ENCODE results near the gene KLHDC7A.
"Not testable (repeated sequence)": the region's sequence is repeated elsewhere in the genome, so short reads cannot be mapped to it uniquely, and the experiment has no call there.

KLHDC7A gene

GRCh38 chr1:18480315-18481189, at the start of gene KLHDC7A:
Gene KLHDC7A (plus strand): TSS chr1:18480930. CDS start chr1:18480982, 52 bp downstream.
- DNase-seq: no peak

GRCh38 chr1:18434041-18434440, 46.7 kb upstream of the KLHDC7A start:
- DNase-seq: no peak

GRCh38 chr1:18440385-18441226, 40.1 kb upstream of the KLHDC7A start:
- peak; percentile 61 for DNase-seq

DNA sequence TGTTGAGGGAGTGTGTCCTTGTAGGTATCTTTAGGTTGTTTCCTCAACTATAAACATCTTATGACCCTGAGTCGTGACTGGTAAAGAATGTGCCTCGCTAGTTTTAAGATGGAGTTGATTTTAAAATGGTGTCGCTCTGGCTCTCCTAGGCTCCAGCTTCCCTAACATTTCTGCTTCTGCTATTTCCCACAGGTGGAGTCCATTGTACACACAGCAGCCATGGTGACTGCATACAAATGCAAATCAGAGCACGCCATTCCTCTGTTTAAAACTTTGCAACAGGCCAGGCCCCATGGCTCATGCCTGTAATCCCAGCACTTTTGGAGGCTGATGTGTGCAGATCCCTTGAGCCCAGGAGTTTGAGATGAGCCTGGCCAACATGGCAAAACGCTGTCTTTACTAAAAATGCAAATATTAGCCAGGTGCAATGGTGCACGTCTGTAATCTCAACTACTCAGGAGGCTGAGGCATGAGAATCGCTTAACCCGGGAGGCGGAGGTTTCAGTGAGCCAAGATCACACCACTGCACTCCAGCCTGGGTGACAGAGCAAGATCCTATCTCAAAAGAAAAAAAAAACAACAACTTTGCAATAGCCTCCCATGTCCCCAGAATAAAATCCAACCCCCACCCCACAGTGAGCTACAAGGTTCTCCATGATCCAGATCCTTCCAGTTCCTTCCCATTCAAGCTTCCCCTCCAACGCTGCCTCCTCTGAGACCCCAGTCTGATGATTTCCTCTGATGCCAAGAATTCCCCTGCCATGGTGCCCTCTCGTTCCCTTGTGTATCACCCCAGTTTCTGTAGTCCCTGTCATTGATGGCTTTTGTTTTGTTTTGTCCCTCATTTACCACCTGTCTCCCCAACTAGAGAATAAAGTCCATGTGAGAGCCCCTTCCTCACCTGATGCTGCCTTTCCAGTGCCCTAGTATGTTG, 36.9 kb upstream of the KLHDC7A start:
- no peak for DNase-seq

DNA sequence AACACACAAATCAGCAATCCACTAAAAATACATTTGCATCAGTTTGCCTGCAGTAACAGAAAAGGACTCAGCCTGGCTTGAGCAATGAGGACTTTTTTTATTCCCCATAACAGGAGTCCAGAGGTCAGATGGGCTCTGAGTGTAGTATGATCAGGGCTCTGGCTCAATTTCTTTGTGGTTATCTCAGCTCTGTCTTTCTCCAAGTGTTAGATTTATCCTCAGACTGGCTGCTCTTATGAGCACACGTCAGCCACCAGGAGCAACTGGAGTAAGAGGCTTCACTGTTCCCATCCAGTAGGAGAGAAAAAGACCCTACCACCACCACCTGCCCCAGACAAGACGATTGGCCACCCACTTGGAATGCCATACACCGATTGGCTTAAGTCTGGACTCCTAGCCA, 36.2 kb upstream of the KLHDC7A start:
- DNase-seq: no peak

DNA sequence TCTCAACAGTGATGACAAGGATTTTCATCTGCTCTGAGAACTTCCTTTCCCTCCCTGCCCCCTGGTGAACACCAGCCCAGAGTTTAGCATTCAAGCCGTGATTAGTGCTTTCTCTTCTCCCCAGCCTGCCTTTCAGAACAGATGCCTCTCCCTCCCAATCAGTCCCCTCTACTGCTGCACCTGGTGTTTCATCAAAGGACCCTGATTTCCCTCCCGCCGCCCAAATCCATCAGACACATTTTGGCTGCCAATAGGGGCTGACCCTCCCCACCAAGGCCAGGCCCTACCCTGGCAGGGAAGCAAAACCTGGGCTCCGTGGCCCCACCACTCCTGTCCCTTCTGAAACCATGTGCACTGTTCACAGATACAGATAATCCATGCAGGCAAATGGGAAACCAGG, 34.0 kb upstream of the KLHDC7A start:
- DNase-seq: no peak

- no peak for DNase-seq
These were observed 33.1 kb upstream of the KLHDC7A start for GRCh38 chr1:18447509-18448220.

DNA sequence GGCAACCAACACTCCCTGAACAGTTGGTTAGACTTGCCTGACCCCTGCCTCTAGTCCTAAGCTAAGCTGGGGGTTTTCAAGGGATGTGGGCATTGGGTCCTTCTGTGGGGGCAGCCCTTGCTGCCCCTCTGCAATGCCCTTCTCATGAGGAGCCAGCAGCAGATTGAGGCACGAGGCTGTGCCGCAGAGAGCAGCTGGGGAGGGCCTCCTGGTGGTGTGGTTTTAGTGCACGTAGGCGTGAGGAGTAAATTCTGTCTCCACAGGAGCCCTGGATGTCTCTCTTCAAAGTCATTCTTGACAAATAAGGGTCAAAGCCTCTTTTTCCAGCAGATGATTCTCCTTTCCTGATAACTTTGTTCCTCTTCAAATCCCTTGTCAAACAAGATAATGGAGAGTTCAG, 31.8 kb upstream of the KLHDC7A start:
- DNase-seq: no peak

- peak; percentile 67 for DNase-seq
These were observed 28.2 kb upstream of the KLHDC7A start for GRCh38 chr1:18452550-18452949.

GRCh38 chr1:18458133-18459092, 22.3 kb upstream of the KLHDC7A start:
- no peak for DNase-seq

GRCh38 chr1:18461656-18462055, 19.1 kb upstream of the KLHDC7A start:
- DNase-seq: no peak

- not testable (repeated sequence) for DNase-seq
These were observed 18.2 kb upstream of the KLHDC7A start for GRCh38 chr1:18462517-18462916.

DNA sequence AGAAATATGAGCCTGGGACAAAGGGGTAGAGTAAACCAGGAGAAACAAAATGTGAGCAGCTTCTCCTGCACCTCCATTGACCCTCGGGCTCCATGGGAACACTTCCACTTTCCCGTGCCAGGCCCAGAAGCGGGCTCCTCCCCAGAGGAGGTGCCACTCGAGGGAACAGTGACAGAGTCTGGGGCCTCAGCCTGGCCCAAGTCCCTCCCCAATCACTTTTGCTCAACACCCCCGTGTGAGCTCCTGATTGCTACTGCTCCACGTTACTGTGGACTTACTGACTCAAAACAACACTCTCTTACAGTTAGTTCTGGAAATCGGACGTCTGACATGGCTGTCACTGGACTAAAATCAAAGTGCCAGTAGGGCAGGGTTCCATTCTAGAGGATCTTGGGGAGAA, 17.7 kb upstream of the KLHDC7A start:
- DNase-seq: no peak

GRCh38 chr1:18463984-18464664, 16.6 kb upstream of the KLHDC7A start:
- DNase-seq: no peak

DNA sequence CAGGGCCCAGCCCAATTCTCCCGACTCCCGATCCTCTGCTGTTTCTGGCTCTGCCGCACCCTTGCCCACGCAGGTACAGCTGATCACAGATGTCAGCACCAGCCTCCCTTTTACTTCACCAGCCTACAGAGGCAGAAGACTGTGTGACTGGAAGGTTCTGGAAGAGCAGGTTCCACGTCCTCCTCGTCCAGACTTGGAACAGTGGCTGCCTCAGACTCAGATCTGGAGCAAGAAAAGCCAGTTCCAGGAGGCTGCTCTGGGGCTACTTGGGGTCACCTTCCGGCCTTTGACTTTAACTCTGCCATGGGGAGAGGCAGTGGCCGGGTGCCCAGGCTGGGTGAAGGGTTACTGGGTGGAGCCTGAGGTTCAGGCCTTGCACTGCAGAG, 16.1 kb upstream of the KLHDC7A start:
- no peak for DNase-seq

DNA sequence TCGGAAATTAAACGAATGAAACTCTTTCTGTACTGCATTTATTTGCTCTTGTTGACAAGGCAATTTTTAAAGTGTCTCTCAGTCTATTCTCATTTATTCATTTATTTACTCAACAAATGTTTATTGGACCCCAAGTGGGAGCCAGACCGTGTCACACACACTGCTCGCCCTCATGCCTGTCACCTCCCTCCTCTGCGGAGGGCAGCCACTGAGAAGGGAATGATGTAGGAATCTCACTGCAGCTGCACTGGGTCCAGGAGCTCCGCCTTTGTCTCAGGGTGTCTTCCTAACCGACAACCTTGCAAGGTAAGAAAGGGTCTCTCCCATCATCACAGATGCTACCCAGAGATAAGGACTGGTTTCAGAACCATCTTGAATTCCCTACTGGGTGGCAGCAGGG, 14.1 kb upstream of the KLHDC7A start:
- DNase-seq: no peak

DNA sequence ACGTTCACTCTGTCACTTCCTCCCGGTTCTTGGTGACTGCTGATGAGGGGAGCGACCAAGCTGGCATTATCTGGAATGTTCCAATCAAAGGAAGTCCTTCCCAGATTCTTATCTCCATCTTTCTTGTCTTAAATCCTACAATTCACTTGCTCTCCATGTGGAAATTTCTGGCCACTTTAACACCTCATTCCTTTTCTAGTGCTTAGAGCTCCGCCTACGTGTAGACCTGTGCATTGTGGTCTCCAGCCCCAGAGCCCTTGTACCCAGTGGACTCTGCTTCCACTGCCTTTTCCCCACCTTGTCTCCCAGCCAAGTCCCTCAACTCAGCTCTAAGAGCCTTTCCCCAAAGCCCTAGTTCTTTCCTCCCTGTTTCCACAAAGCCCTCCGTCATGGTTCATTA, 12.2 kb upstream of the KLHDC7A start:
- no peak for DNase-seq

DNA sequence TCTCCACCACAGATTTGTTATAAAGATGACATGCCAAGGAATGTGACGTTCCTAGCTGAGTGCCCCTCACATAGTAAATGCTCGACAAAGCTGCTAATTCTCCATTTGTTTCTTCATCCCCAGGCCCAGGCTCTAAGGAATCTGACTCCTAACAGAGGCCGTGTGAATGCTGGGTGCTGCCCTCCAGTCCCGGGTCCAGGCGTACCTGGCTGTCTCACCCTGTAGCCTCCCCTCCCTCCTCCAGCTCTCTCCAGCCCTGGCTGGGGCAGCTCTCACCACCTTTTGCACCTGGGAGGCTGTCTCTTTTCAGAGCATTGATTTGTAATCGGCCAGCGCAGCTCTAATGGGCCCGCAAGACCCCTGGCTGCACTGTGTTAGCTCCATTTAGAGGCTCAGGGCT, 11.2 kb upstream of the KLHDC7A start:
- DNase-seq: no peak

GRCh38 chr1:18470671-18471355, 9.9 kb upstream of the KLHDC7A start:
- DNase-seq: no peak

Data from NCI-H2171 treated with DMSO at 0.1 percent for 48 hours (cell line).